ENCODE measurements around the gene AKAP17A. TPM values are rescaled to one million over a fixed set of nuclear protein-coding genes. Genes with fewer than 3 reads are reported as not detected.

The AKAP17A gene
- total and polyA plus RNA-seq, 2 of the 8 experiments (the other 6 are each of a cell fraction or from before 2014, with no cell fraction given) = 14.0 to 41.2 TPM

GRCh38 chrX:1602299-1602698 is 10.9 kb downstream of the AKAP17A start:
- Histone ChIP-seq H2AK5ac (ENCODE audit: low read depth, low read length) (no peak overlapping the region), H3K4ac (replicated peaks; ENCODE audit: insufficient read length, low read depth, low read length) (no peak overlapping the region), H3K23ac (ENCODE audit: insufficient read length) (no peak overlapping the region), H3K14ac (ENCODE audit: insufficient read length) (no peak overlapping the region), H4K5ac (ENCODE audit: insufficient read length, low read depth, low read length) (no peak overlapping the region), H3K79me1 (ENCODE audit: low read depth, low read length) (peaks cover 6% of the 10 kb centered on the region; the same call in 1 of the 2 replicates), H3K4me3 (ENCODE audit: extremely low read depth in 1 of 4, insufficient read depth in 2 of 4, low read depth in 3 of 4, low read length in 4 of 4) (no peak overlapping the region), H3K27ac (ENCODE audit: low read depth, low read length) (no peak overlapping the region), H4K8ac (ENCODE audit: extremely low read depth, insufficient read depth, low read length) (no peak overlapping the region), H2BK120ac (replicated peaks; ENCODE audit: low read depth, low read length) (no peak overlapping the region), H3K4me2 (ENCODE audit: insufficient read depth in 1 of 2, low read depth in 2 of 2, low read length in 2 of 2) (no peak overlapping the region), H3K79me2 (ENCODE audit: control insufficient read depth in 1 of 2, insufficient read depth in 2 of 2, low read length in 2 of 2) (peaks cover 0 to 8% of the 10 kb centered on the region in 2 experiments; a peak in 1 of 4 replicates), H2BK20ac (ENCODE audit: low read length) (no peak overlapping the region), H3K9ac (replicated peaks in 1 of 4; ENCODE audit: extremely low read depth in 1 of 4, low read depth in 3 of 4, low read length in 3 of 4) (no peak overlapping the region), H2BK15ac (ENCODE audit: low read length) (no peak overlapping the region), H4K20me1 (replicated peaks in 1 of 2; ENCODE audit: control insufficient read depth in 1 of 2, insufficient read depth in 2 of 2, low read length in 2 of 2) (peaks cover 3 to 17% of the 10 kb centered on the region in 2 experiments), H3K23me2 (ENCODE audit: low read depth, low read length) (no peaks in the 10 kb centered on the region), H3K36me3 (ENCODE audit: control insufficient read depth in 2 of 4, insufficient read depth in 4 of 4, low read length in 3 of 4) (peaks cover 25 to 59% (median 44%) of the 10 kb centered on the region in 4 experiments), H3K56ac (replicated peaks; ENCODE audit: insufficient read length, low read depth, low read length) (no peak overlapping the region), H4K91ac (replicated peaks; ENCODE audit: insufficient read length, low read length) (no peak overlapping the region), H2BK12ac (ENCODE audit: low read depth, low read length) (no peak overlapping the region), H3K9me3 (ENCODE audit: insufficient read depth in 2 of 2, low read depth in 1 of 2, low read length in 1 of 2) (no peaks in the 10 kb centered on the region), H2AFZ (ENCODE audit: low read length) (no peak overlapping the region), H2BK5ac (ENCODE audit: low read depth, low read length) (no peak overlapping the region), H3K18ac (ENCODE audit: extremely low read depth, low read length) (no peak overlapping the region), H3K4me1 (replicated peaks in 1 of 4; ENCODE audit: control insufficient read depth in 3 of 4, insufficient read depth in 4 of 4, low read length in 3 of 4) (no peaks in the 10 kb centered on the region), H3K27me3 (replicated peaks in 1 of 4; ENCODE audit: control insufficient read depth in 3 of 4, extremely low read depth in 1 of 4, insufficient read depth in 3 of 4, low read length in 3 of 4) (0 out of 7 replicates have a peak, but pooled peaks cover 0 to 2% (median 0%) of the 10 kb centered on the region in 4 experiments)
- CTCF ChIA-PET (ENCODE audit: partially characterized antibody) = no interaction called here
- POLR2A ChIA-PET (ENCODE audit: partially characterized antibody) = no interaction called here
- no peak for FAIRE-seq
- WGBS, 2 experiments (ENCODE audit: extremely low coverage in 1 of 2, insufficient coverage in 1 of 2, insufficient read length in 1 of 2, insufficient replicate concordance in 2 of 2, low coverage in 1 of 2, low lambda C conversion rate in 2 of 2, missing lambda C conversion rate in 1 of 2) = 98% methylated on average over 12 of the region's 12 CpGs; no CpG with 5 or more reads in 1 of the 2 experiments
- no peak for DNase-seq (ENCODE audit: low read depth in 1 of 2, low spot score in 2 of 2)
- TF ChIP-seq CTBP2 (IDR thresholded peaks at IDR 0.05; ENCODE audit: borderline replicate concordance, insufficient read depth, insufficient read length, low read length) = no peak

Measured in H1 (cell line).